ENCODE data around the gene SLC7A6.

GRCh38 chr16:68223072-68223471 lies 41.3 kb upstream of the SLC7A6 start:
- TF ChIP-seq CTCF (conservative IDR thresholded peaks at IDR 0.05 in 1 of 2, IDR thresholded peaks at IDR 0.05 in 1 of 2; ENCODE audit: extremely low read depth in 1 of 2, insufficient read depth in 1 of 2, low read depth in 1 of 2, low read length in 2 of 2) = no peak
- TF ChIP-seq EZH2 (IDR thresholded peaks at IDR 0.05; ENCODE audit: borderline replicate concordance, low read length) = no peak
